Measurements from ENCODE around the gene TINCR.

TINCR gene

GRCh38 chr19:5600797-5601196 is 33.0 kb upstream of the TINCR start:
- H3K4me3 ChIP-seq (ENCODE audit: low read depth, low read length), result no peak overlapping the region
- H3K36me3 ChIP-seq (ENCODE audit: insufficient read depth, low read length), result peaks cover 15% of the 10 kb centered on the region; the same call in 1 of the 2 replicates
- H3K27ac ChIP-seq (ENCODE audit: low read depth, low read length), result no peak overlapping the region
- no peaks in the 10 kb centered on the region for H3K4me1 ChIP-seq (ENCODE audit: control insufficient read depth, insufficient read depth, low read length, unreplicated experiment)
- H2AFZ ChIP-seq (ENCODE audit: low read length, unreplicated experiment), result no peak overlapping the region
- H3K79me2 ChIP-seq (ENCODE audit: control insufficient read depth, insufficient read depth, low read length, unreplicated experiment), result no peaks in the 10 kb centered on the region
- H3K27me3 ChIP-seq (ENCODE audit: insufficient read depth, low read length), result no peaks in the 10 kb centered on the region

GRCh38 chr19:5595745-5596144 is 28.0 kb upstream of the TINCR start:
- no peaks in the 10 kb centered on the region for H3K27me3 ChIP-seq (ENCODE audit: insufficient read depth, low read length)
- no peak overlapping the region for H3K27ac ChIP-seq (ENCODE audit: low read depth, low read length)
- no peaks in the 10 kb centered on the region for H3K4me1 ChIP-seq (ENCODE audit: control insufficient read depth, insufficient read depth, low read length, unreplicated experiment)
- H2AFZ ChIP-seq (ENCODE audit: low read length, unreplicated experiment), result no peak overlapping the region
- peaks cover 11% of the 10 kb centered on the region; the same call in 1 of the 2 replicates for H3K36me3 ChIP-seq (ENCODE audit: insufficient read depth, low read length)
- H3K79me2 ChIP-seq (ENCODE audit: control insufficient read depth, insufficient read depth, low read length, unreplicated experiment), result no peaks in the 10 kb centered on the region
- H3K4me3 ChIP-seq (ENCODE audit: low read depth, low read length), result no peak overlapping the region

- Histone ChIP-seq H3K27ac (ENCODE audit: low read depth, low read length) (no peak overlapping the region), H3K27me3 (ENCODE audit: insufficient read depth, low read length) (no peaks in the 10 kb centered on the region), H3K36me3 (ENCODE audit: insufficient read depth, low read length) (peaks cover 10% of the 10 kb centered on the region; the same call in 1 of the 2 replicates), H3K79me2 (ENCODE audit: control insufficient read depth, insufficient read depth, low read length, unreplicated experiment) (no peaks in the 10 kb centered on the region), H3K4me3 (ENCODE audit: low read depth, low read length) (no peak overlapping the region), H2AFZ (ENCODE audit: low read length, unreplicated experiment) (no peak overlapping the region), H3K4me1 (ENCODE audit: control insufficient read depth, insufficient read depth, low read length, unreplicated experiment) (no peaks in the 10 kb centered on the region)
These were observed 27.4 kb upstream of the TINCR start for GRCh38 chr19:5595129-5595528.

- H3K79me2 ChIP-seq (ENCODE audit: control insufficient read depth, insufficient read depth, low read length, unreplicated experiment), result no peaks in the 10 kb centered on the region
- no peak overlapping the region for H3K4me3 ChIP-seq (ENCODE audit: low read depth, low read length)
- no peak overlapping the region for H3K27ac ChIP-seq (ENCODE audit: low read depth, low read length)
- H3K36me3 ChIP-seq (ENCODE audit: insufficient read depth, low read length), result peaks cover 4% of the 10 kb centered on the region; the same call in 1 of the 2 replicates
- H3K4me1 ChIP-seq (ENCODE audit: control insufficient read depth, insufficient read depth, low read length, unreplicated experiment), result no peaks in the 10 kb centered on the region
- H2AFZ ChIP-seq (ENCODE audit: low read length, unreplicated experiment), result no peak overlapping the region
- no peaks in the 10 kb centered on the region for H3K27me3 ChIP-seq (ENCODE audit: insufficient read depth, low read length)
These were observed 26.8 kb upstream of the TINCR start for GRCh38 chr19:5594521-5594950.

- Histone ChIP-seq H3K36me3 (ENCODE audit: insufficient read depth, low read length) (no peaks in the 10 kb centered on the region), H3K27ac (ENCODE audit: low read depth, low read length) (no peak overlapping the region), H3K4me3 (ENCODE audit: low read depth, low read length) (no peak overlapping the region), H3K27me3 (ENCODE audit: insufficient read depth, low read length) (no peaks in the 10 kb centered on the region), H2AFZ (ENCODE audit: low read length, unreplicated experiment) (no peak overlapping the region), H3K79me2 (ENCODE audit: control insufficient read depth, insufficient read depth, low read length, unreplicated experiment) (no peaks in the 10 kb centered on the region), H3K4me1 (ENCODE audit: control insufficient read depth, insufficient read depth, low read length, unreplicated experiment) (no peaks in the 10 kb centered on the region)
These were observed 25.8 kb upstream of the TINCR start for GRCh38 chr19:5593343-5594255.

- Histone ChIP-seq H3K4me3 (ENCODE audit: low read depth, low read length) (no peak overlapping the region), H2AFZ (ENCODE audit: low read length, unreplicated experiment) (no peak overlapping the region), H3K79me2 (ENCODE audit: control insufficient read depth, insufficient read depth, low read length, unreplicated experiment) (no peaks in the 10 kb centered on the region), H3K27me3 (ENCODE audit: insufficient read depth, low read length) (no peaks in the 10 kb centered on the region), H3K4me1 (ENCODE audit: control insufficient read depth, insufficient read depth, low read length, unreplicated experiment) (no peaks in the 10 kb centered on the region), H3K36me3 (ENCODE audit: insufficient read depth, low read length) (no peaks in the 10 kb centered on the region), H3K27ac (ENCODE audit: low read depth, low read length) (no peak overlapping the region)
These were observed 25.0 kb upstream of the TINCR start for GRCh38 chr19:5592531-5593342.

GRCh38 chr19:5591476-5591875 is 23.7 kb upstream of the TINCR start:
- no peak overlapping the region for H3K4me3 ChIP-seq (ENCODE audit: low read depth, low read length)
- H3K36me3 ChIP-seq (ENCODE audit: insufficient read depth, low read length), result no peaks in the 10 kb centered on the region
- no peaks in the 10 kb centered on the region for H3K27me3 ChIP-seq (ENCODE audit: insufficient read depth, low read length)
- H3K27ac ChIP-seq (ENCODE audit: low read depth, low read length), result no peak overlapping the region
- H2AFZ ChIP-seq (ENCODE audit: low read length, unreplicated experiment), result no peak overlapping the region
- H3K79me2 ChIP-seq (ENCODE audit: control insufficient read depth, insufficient read depth, low read length, unreplicated experiment), result no peaks in the 10 kb centered on the region
- H3K4me1 ChIP-seq (ENCODE audit: control insufficient read depth, insufficient read depth, low read length, unreplicated experiment), result no peaks in the 10 kb centered on the region

- Histone ChIP-seq H3K4me1 (ENCODE audit: control insufficient read depth, insufficient read depth, low read length, unreplicated experiment) (no peaks in the 10 kb centered on the region), H3K4me3 (ENCODE audit: low read depth, low read length) (no peak overlapping the region), H3K79me2 (ENCODE audit: control insufficient read depth, insufficient read depth, low read length, unreplicated experiment) (no peaks in the 10 kb centered on the region), H3K27ac (ENCODE audit: low read depth, low read length) (no peak overlapping the region), H3K36me3 (ENCODE audit: insufficient read depth, low read length) (no peaks in the 10 kb centered on the region), H2AFZ (ENCODE audit: low read length, unreplicated experiment) (no peak overlapping the region), H3K27me3 (ENCODE audit: insufficient read depth, low read length) (no peaks in the 10 kb centered on the region)
These were observed 23.1 kb upstream of the TINCR start for GRCh38 chr19:5590865-5591154.

- Histone ChIP-seq H3K36me3 (ENCODE audit: insufficient read depth, low read length) (no peaks in the 10 kb centered on the region), H3K27me3 (ENCODE audit: insufficient read depth, low read length) (no peaks in the 10 kb centered on the region)
These were observed 22.6 kb upstream of the TINCR start for GRCh38 chr19:5590151-5590864.

GRCh38 chr19:5588906-5589676 is 21.3 kb upstream of the TINCR start:
- H2AFZ ChIP-seq (ENCODE audit: low read length, unreplicated experiment), result no peak overlapping the region
- H3K27ac ChIP-seq (ENCODE audit: low read depth, low read length), result no peak overlapping the region
- H3K36me3 ChIP-seq (ENCODE audit: insufficient read depth, low read length), result no peaks in the 10 kb centered on the region

More at GRCh38 chr19:5590151-5590864, 22.6 kb upstream of the TINCR start:
- Histone ChIP-seq H3K27ac (ENCODE audit: low read depth, low read length) (no peak overlapping the region), H2AFZ (ENCODE audit: low read length, unreplicated experiment) (no peak overlapping the region), H3K4me3 (ENCODE audit: low read depth, low read length) (no peak overlapping the region), H3K4me1 (ENCODE audit: control insufficient read depth, insufficient read depth, low read length, unreplicated experiment) (no peaks in the 10 kb centered on the region), H3K79me2 (ENCODE audit: control insufficient read depth, insufficient read depth, low read length, unreplicated experiment) (no peaks in the 10 kb centered on the region)

More at GRCh38 chr19:5588906-5589676, 21.3 kb upstream of the TINCR start:
- no peaks in the 10 kb centered on the region for H3K27me3 ChIP-seq (ENCODE audit: insufficient read depth, low read length)
- H3K79me2 ChIP-seq (ENCODE audit: control insufficient read depth, insufficient read depth, low read length, unreplicated experiment), result no peaks in the 10 kb centered on the region
- no peaks in the 10 kb centered on the region for H3K4me1 ChIP-seq (ENCODE audit: control insufficient read depth, insufficient read depth, low read length, unreplicated experiment)
- H3K4me3 ChIP-seq (ENCODE audit: low read depth, low read length), result no peak overlapping the region

All from ACC112 (cell line).